ENCODE results near the gene LAMP2.

The LAMP2 gene

GRCh38 chrX:120429776-120430540, 39.1 kb downstream of the LAMP2 start:
- no peak for DNase-seq
- TF ChIP-seq POLR2A (IDR thresholded peaks at IDR 0.05; ENCODE audit: low read length) = no peak
- TF ChIP-seq GATA1 (IDR thresholded peaks at IDR 0.05; ENCODE audit: low read depth, low read length) = no peak

GRCh38 chrX:120428309-120428708, 40.8 kb downstream of the LAMP2 start:
- TF ChIP-seq GATA1 (IDR thresholded peaks at IDR 0.05; ENCODE audit: low read depth, low read length) = no peak
- no peak for TF ChIP-seq POLR2A (IDR thresholded peaks at IDR 0.05; ENCODE audit: low read length)
- DNase-seq = peak; percentile 6 to 13

GRCh38 chrX:120426599-120426998, 42.5 kb downstream of the LAMP2 start:
- no peak for TF ChIP-seq POLR2A (IDR thresholded peaks at IDR 0.05; ENCODE audit: low read length)
- TF ChIP-seq GATA1 (IDR thresholded peaks at IDR 0.05; ENCODE audit: low read depth, low read length) = no peak
- DNase-seq = no peak

GRCh38 chrX:120419463-120419862, 49.6 kb downstream of the LAMP2 start:
- TF ChIP-seq GATA1 (IDR thresholded peaks at IDR 0.05; ENCODE audit: low read depth, low read length) = no peak
- TF ChIP-seq POLR2A (IDR thresholded peaks at IDR 0.05; ENCODE audit: low read length) = no peak
- no peak for DNase-seq

- TF ChIP-seq POLR2A (IDR thresholded peaks at IDR 0.05; ENCODE audit: low read length) (no peak), GATA1 (IDR thresholded peaks at IDR 0.05; ENCODE audit: low read depth, low read length) (no peak)
- DNase-seq = no peak
These were observed 60.9 kb downstream of the LAMP2 start for GRCh38 chrX:120408168-120408567.

- TF ChIP-seq POLR2A (IDR thresholded peaks at IDR 0.05; ENCODE audit: low read length) = no peak
- no peak for TF ChIP-seq GATA1 (IDR thresholded peaks at IDR 0.05; ENCODE audit: low read depth, low read length)
- DNase-seq = no peak
These were observed 62.5 kb downstream of the LAMP2 start for GRCh38 chrX:120406638-120407037.

- no peak for TF ChIP-seq GATA1 (IDR thresholded peaks at IDR 0.05; ENCODE audit: low read depth, low read length)
- TF ChIP-seq POLR2A (IDR thresholded peaks at IDR 0.05; ENCODE audit: low read length) = no peak
- DNase-seq = no peak
These were observed 66.7 kb downstream of the LAMP2 start for GRCh38 chrX:120402369-120402768.

GRCh38 chrX:120401301-120401700, 67.8 kb downstream of the LAMP2 start:
- no peak for TF ChIP-seq GATA1 (IDR thresholded peaks at IDR 0.05; ENCODE audit: low read depth, low read length)
- TF ChIP-seq POLR2A (IDR thresholded peaks at IDR 0.05; ENCODE audit: low read length) = no peak
- DNase-seq = no peak

GRCh38 chrX:120380699-120381098, 88.4 kb downstream of the LAMP2 start:
- TF ChIP-seq POLR2A (IDR thresholded peaks at IDR 0.05; ENCODE audit: low read length) (no peak), GATA1 (IDR thresholded peaks at IDR 0.05; ENCODE audit: low read depth, low read length) (no peak)
- peak; percentile 3 to 5 for DNase-seq

- no peak for DNase-seq
- TF ChIP-seq POLR2A (IDR thresholded peaks at IDR 0.05; ENCODE audit: low read length) (no peak), GATA1 (IDR thresholded peaks at IDR 0.05; ENCODE audit: low read depth, low read length) (no peak)
These were observed 89.0 kb downstream of the LAMP2 start for GRCh38 chrX:120379937-120380681.

GRCh38 chrX:120378570-120378969, 90.5 kb downstream of the LAMP2 start:
- DNase-seq = no peak
- no peak for TF ChIP-seq GATA1 (IDR thresholded peaks at IDR 0.05; ENCODE audit: low read depth, low read length)
- no peak for TF ChIP-seq POLR2A (IDR thresholded peaks at IDR 0.05; ENCODE audit: low read length)
